ENCODE data around the gene CTRB1. TPM values are rescaled to one million over a fixed set of nuclear protein-coding genes. Genes with fewer than 3 reads are reported as not detected.
"Not testable (repeated sequence)": the region's sequence is repeated elsewhere in the genome, so short reads cannot be mapped to it uniquely, and the experiment has no call there.

The CTRB1 gene
- total and polyA plus RNA-seq, 7 experiments from 2014 or later = not detected

DNA sequence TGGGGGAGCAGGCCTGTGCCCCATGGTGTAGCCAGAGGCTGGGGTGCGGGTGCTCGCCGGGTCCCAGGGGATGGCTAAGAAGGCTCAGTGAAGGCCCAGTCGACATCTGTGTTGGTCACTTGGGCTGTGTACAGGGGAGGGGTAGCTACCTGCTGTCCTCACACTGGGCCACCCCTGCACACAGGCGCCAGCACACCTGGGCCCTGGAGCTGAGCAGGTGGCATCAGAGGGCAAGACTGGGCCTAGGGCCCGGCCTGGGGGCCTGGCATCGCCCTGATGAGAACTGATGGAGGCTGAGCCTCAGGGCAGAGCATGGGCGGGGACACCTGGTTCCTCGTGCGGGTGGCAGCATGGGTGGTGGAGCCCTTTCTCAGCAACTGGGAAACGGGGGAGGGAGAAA, 11.0 kb upstream of the CTRB1 start:
- H3K27me3 ChIP-seq (ENCODE audit: control insufficient read depth in 2 of 2, insufficient read depth in 2 of 2, low read length in 2 of 2) = no peaks in the 10 kb centered on the region
- POLR2A ChIA-PET = interaction anchor here (0.6 kb wide), 1 partner anchor 12 kb away, joined by 5 read pairs; no protein-coding TSS in a partner anchor
- H3K36me3 Mint-ChIP-seq = no peaks in the 10 kb centered on the region
- H3K9me3 Mint-ChIP-seq = no peaks in the 10 kb centered on the region
- DNase-seq = no peak
- CTCF ChIA-PET = no interaction called here
- H3K27me3 Mint-ChIP-seq = no peaks in the 10 kb centered on the region
- H3K36me3 ChIP-seq (ENCODE audit: control insufficient read depth in 2 of 3, insufficient read depth in 3 of 3, low read length in 3 of 3) = no peaks in the 10 kb centered on the region
- H3K9me3 ChIP-seq (ENCODE audit: control insufficient read depth in 2 of 3, low read length in 3 of 3) = no peaks in the 10 kb centered on the region
- no peaks in the 10 kb centered on the region for H3K4me1 Mint-ChIP-seq
- H3K4me3 Mint-ChIP-seq = no peak overlapping the region
- H3K4me1 ChIP-seq (ENCODE audit: control insufficient read depth in 2 of 2, insufficient read depth in 2 of 2, low read length in 2 of 2) = no peaks in the 10 kb centered on the region
- H3K4me3 ChIP-seq (ENCODE audit: low read length) = no peak overlapping the region
- H3K27ac ChIP-seq (ENCODE audit: low read depth, low read length) = no peak overlapping the region
- ATAC-seq = no peak
- intact Hi-C loops (cut with micrococcal nuclease) = no loop called here
- H3K27ac Mint-ChIP-seq = no peak overlapping the region

DNA sequence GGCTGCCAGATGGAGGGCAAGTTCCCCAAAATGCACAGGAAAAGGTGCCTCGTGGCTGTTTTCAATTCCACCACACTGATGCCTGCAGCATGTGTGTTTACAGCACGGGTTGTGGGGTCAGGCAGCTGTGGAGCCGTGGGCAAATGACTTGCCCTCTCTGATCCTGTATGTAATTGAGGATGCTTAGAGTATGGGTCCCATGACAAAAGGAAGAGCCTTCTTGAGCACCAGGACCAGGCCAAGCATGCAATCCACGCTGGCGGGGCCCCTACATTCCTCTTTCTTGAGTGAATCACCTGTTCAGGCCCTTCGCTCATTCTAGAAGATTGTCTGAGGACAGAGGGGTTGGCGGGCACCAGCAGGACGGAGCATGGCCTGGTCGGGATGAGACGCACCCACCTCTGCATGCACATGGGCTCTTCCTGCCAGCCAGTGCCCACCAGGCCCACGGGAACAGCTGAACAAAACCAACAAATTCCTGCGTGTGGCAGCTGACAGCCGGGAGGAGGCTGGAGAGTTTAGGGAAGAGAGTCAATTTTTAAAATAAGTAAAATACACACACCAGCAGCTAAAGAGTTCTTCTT, 10.5 kb upstream of the CTRB1 start:
- Mint-ChIP-seq H3K4me1 (no peaks in the 10 kb centered on the region), H3K9me3 (no peaks in the 10 kb centered on the region), H3K27ac (no peak overlapping the region), H3K36me3 (no peaks in the 10 kb centered on the region), H3K4me3 (no peak overlapping the region), H3K27me3 (no peaks in the 10 kb centered on the region)
- Histone ChIP-seq H3K4me3 (ENCODE audit: low read length) (no peak overlapping the region), H3K27me3 (ENCODE audit: control insufficient read depth in 2 of 2, insufficient read depth in 2 of 2, low read length in 2 of 2) (no peaks in the 10 kb centered on the region), H3K27ac (ENCODE audit: low read depth, low read length) (no peak overlapping the region), H3K4me1 (ENCODE audit: control insufficient read depth in 2 of 2, insufficient read depth in 2 of 2, low read length in 2 of 2) (no peaks in the 10 kb centered on the region), H3K9me3 (ENCODE audit: control insufficient read depth in 2 of 3, low read length in 3 of 3) (no peaks in the 10 kb centered on the region), H3K36me3 (ENCODE audit: control insufficient read depth in 2 of 3, insufficient read depth in 3 of 3, low read length in 3 of 3) (no peaks in the 10 kb centered on the region)
- no peak for DNase-seq
- no peak for ATAC-seq
- CTCF ChIA-PET = no interaction called here
- POLR2A ChIA-PET = interaction anchor here (0.6 kb wide), 1 partner anchor 11 kb away, joined by 5 read pairs; no protein-coding TSS in a partner anchor
- intact Hi-C loops (cut with micrococcal nuclease) = no loop called here

DNA sequence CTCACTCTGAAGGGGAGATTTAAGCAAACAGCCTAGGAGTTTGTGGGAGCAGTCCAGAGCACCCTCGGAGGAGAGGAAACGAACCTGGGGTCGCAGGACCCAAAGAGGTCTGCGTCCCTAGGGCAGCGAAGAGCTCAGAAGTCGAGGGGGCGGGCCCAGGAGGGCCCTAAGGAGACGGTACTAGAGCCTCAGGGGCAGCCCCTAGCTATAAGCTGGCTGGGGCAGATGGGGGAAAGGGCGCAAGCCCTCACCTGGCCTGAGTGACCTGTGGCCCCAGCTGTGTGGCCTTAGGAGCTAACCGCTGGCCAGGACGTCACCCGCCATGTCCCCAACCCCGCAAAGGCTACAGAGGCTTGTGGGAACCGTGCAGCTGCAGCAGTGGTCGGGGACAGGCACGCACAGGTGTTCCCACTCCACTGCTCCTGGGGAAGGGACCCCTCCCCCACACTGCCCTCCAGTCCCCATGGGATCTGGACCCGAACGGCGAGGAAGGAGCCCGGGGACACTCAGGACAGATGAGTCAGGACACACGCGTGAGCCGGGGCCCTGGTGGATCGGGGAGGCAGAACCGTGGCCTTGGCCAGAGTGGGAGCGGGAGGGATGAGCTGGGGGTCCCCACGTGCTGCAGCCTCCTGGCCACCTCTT, 9.8 kb upstream of the CTRB1 start:
- H3K4me1 ChIP-seq (ENCODE audit: control insufficient read depth in 2 of 2, insufficient read depth in 2 of 2, low read length in 2 of 2) = no peaks in the 10 kb centered on the region
- POLR2A ChIA-PET = interaction anchor here (0.6 kb wide), 1 partner anchor 11 kb away, joined by 5 read pairs; no protein-coding TSS in a partner anchor
- H3K4me3 Mint-ChIP-seq = no peak overlapping the region

DNA sequence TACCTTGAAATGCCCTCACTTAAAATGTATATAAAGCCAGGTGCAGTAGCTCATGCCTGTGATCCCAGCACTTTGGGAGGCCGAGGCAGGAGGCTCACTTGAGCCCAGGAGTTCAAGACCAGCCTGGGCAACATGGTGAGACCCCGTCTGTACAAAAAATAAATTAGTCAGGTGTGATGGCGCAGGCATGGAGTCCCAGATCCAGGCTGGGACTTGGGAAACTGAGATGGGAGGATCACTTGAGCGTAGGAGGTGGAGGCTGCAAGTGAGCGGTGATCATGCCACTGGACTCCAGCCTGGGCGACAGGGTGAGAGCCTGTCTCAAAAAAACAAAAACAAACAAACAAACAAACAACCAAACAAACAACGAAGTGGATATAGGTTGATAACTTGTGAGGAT, 9.3 kb upstream of the CTRB1 start:
- intact Hi-C loops (cut with micrococcal nuclease); H3K36me3 Mint-ChIP-seq; CTCF ChIA-PET; H3K9me3 Mint-ChIP-seq; H3K27ac ChIP-seq (ENCODE audit: low read depth, low read length); H3K9me3 ChIP-seq (ENCODE audit: control insufficient read depth in 2 of 3, low read length in 3 of 3); H3K36me3 ChIP-seq (ENCODE audit: control insufficient read depth in 2 of 3, insufficient read depth in 3 of 3, low read length in 3 of 3); POLR2A ChIA-PET; ATAC-seq; H3K4me3 Mint-ChIP-seq; H3K4me1 ChIP-seq (ENCODE audit: control insufficient read depth in 2 of 2, insufficient read depth in 2 of 2, low read length in 2 of 2); H3K27ac Mint-ChIP-seq; H3K27me3 ChIP-seq (ENCODE audit: control insufficient read depth in 2 of 2, insufficient read depth in 2 of 2, low read length in 2 of 2); H3K4me1 Mint-ChIP-seq; H3K27me3 Mint-ChIP-seq; DNase-seq; H3K4me3 ChIP-seq (ENCODE audit: low read length): not testable (repeated sequence)

More for the DNA sequence above, 9.8 kb upstream of the CTRB1 start:
- Mint-ChIP-seq H3K36me3 (no peaks in the 10 kb centered on the region), H3K4me1 (no peaks in the 10 kb centered on the region), H3K27me3 (no peaks in the 10 kb centered on the region), H3K9me3 (no peaks in the 10 kb centered on the region), H3K27ac (no peak overlapping the region)
- intact Hi-C loops (cut with micrococcal nuclease) = no loop called here
- DNase-seq (no peak), ATAC-seq (no peak)
- no peaks in the 10 kb centered on the region for H3K27me3 ChIP-seq (ENCODE audit: control insufficient read depth in 2 of 2, insufficient read depth in 2 of 2, low read length in 2 of 2)
- no peak overlapping the region for H3K27ac ChIP-seq (ENCODE audit: low read depth, low read length)
- H3K36me3 ChIP-seq (ENCODE audit: control insufficient read depth in 2 of 3, insufficient read depth in 3 of 3, low read length in 3 of 3) = no peaks in the 10 kb centered on the region
- H3K4me3 ChIP-seq (ENCODE audit: low read length) = no peak overlapping the region
- CTCF ChIA-PET = no interaction called here
- no peaks in the 10 kb centered on the region for H3K9me3 ChIP-seq (ENCODE audit: control insufficient read depth in 2 of 3, low read length in 3 of 3)

DNA sequence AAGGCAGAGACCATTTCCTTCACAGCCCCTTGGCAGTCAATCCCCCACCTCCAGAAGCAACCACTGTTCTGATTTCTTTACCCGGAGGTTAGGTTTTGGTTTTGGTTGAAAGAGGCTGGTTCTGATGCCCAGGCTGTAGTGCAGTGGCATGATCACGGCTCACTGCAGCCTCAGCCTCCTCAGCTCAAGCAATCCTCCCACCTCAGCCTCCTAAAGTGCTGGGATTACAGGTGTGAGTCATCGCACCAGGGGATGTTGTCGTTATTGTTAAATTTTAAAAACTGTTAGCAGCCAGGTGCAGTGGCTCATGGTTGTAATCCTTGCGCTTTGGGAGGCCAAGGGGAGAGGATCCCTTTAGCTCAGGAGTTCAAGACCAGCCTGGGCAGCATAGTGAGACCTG, 8.8 kb upstream of the CTRB1 start:
- DNase-seq (no peak), ATAC-seq (no peak)
- no peaks in the 10 kb centered on the region for H3K36me3 ChIP-seq (ENCODE audit: control insufficient read depth in 2 of 3, insufficient read depth in 3 of 3, low read length in 3 of 3)
- H3K9me3 ChIP-seq (ENCODE audit: control insufficient read depth in 2 of 3, low read length in 3 of 3) = no peaks in the 10 kb centered on the region
- Mint-ChIP-seq H3K9me3 (no peaks in the 10 kb centered on the region), H3K4me1 (no peaks in the 10 kb centered on the region), H3K4me3 (no peak overlapping the region), H3K27ac (no peak overlapping the region), H3K36me3 (no peaks in the 10 kb centered on the region), H3K27me3 (no peaks in the 10 kb centered on the region)
- no peaks in the 10 kb centered on the region for H3K4me1 ChIP-seq (ENCODE audit: control insufficient read depth in 2 of 2, insufficient read depth in 2 of 2, low read length in 2 of 2)
- H3K27me3 ChIP-seq (ENCODE audit: control insufficient read depth in 2 of 2, insufficient read depth in 2 of 2, low read length in 2 of 2) = no peaks in the 10 kb centered on the region
- ChIA-PET POLR2A (no interaction called here), CTCF (interaction anchor here (0.7 kb wide), 1 partner anchor 125 kb away, joined by 3 read pairs; no protein-coding TSS in a partner anchor)
- no peak overlapping the region for H3K27ac ChIP-seq (ENCODE audit: low read depth, low read length)
- intact Hi-C loops (cut with micrococcal nuclease) = no loop called here
- no peak overlapping the region for H3K4me3 ChIP-seq (ENCODE audit: low read length)

DNA sequence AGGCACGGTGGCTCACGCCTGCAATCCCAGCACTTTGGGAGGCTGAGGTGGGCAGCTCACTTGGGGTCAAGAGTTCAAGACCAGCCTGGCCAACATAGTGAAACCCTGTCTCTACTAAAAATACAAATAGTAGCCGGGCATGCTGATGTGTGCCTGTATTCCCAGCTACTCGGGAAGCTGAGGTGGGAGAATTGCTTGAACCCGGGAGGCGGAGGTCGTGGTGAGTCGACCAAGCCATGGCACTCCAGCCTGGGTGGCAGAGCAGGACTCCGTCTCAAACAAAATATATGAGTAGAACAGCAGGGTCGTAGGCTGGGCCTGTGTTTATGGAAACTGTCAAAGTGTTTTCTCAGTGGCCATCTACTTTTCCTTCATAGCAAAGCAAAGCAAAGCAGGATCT, 7.5 kb upstream of the CTRB1 start:
- H3K36me3 Mint-ChIP-seq; H3K4me1 Mint-ChIP-seq; intact Hi-C loops (cut with micrococcal nuclease); ATAC-seq; H3K36me3 ChIP-seq (ENCODE audit: control insufficient read depth in 2 of 3, insufficient read depth in 3 of 3, low read length in 3 of 3); H3K4me3 ChIP-seq (ENCODE audit: low read length); H3K4me1 ChIP-seq (ENCODE audit: control insufficient read depth in 2 of 2, insufficient read depth in 2 of 2, low read length in 2 of 2); H3K9me3 ChIP-seq (ENCODE audit: control insufficient read depth in 2 of 3, low read length in 3 of 3); H3K4me3 Mint-ChIP-seq; H3K27me3 Mint-ChIP-seq; H3K9me3 Mint-ChIP-seq; DNase-seq; H3K27ac ChIP-seq (ENCODE audit: low read depth, low read length); H3K27me3 ChIP-seq (ENCODE audit: control insufficient read depth in 2 of 2, insufficient read depth in 2 of 2, low read length in 2 of 2); H3K27ac Mint-ChIP-seq: not testable (repeated sequence)
- ChIA-PET POLR2A (interaction anchor here (0.7 kb wide), 1 partner anchor 181 kb away, joined by 3 read pairs; no protein-coding TSS in a partner anchor), CTCF (interaction anchor here (0.5 to 0.6 kb wide), 2 partner anchors 9 to 638 kb away, joined by 3 read pairs; no protein-coding TSS in a partner anchor)

DNA sequence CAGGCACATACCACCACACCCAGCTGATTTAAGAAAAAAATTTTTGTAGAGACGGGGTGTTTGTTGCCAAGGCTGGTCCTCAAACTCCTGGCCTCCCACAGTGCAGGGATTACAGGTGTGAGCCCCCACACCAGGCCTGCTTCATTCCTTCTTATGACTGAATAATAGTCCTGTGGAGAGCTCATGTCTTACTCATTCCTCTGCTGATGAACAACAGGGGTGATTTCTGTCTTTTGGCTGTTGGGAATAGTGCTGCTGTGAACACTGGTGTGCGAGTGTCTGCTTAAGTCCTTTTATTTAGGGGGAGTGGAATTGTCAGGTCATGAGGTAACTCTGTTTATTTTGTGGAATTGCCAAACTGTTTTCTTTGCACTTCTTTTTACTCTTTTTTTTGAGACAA, 2.7 kb upstream of the CTRB1 start:
- peaks cover 0 to 2% (median 0%) of the 10 kb centered on the region in 11 donors for H3K9me3 Mint-ChIP-seq
- ATAC-seq (no peak), DNase-seq (no peak)
- intact Hi-C loops (cut with micrococcal nuclease) = no loop called here
- ChIA-PET CTCF (interaction anchor here (1.8 to 2.1 kb wide), 2 partner anchors 17 to 18 kb away, joined by 4 to 7 read pairs; no protein-coding TSS in a partner anchor), POLR2A (no interaction called here)
- H3K9me3 ChIP-seq (ENCODE audit: control insufficient read depth in 2 of 3, low read length in 3 of 3) = no peaks in the 10 kb centered on the region
- H3K27me3 ChIP-seq (ENCODE audit: control insufficient read depth in 2 of 2, insufficient read depth in 2 of 2, low read length in 2 of 2) = no peaks in the 10 kb centered on the region
- H3K27ac ChIP-seq (ENCODE audit: low read depth, low read length) = no peak overlapping the region
- peaks cover 0 to 12% of the 10 kb centered on the region in 2 donors for H3K4me1 ChIP-seq (ENCODE audit: control insufficient read depth in 2 of 2, insufficient read depth in 2 of 2, low read length in 2 of 2)
- no peaks in the 10 kb centered on the region for H3K36me3 Mint-ChIP-seq
- H3K36me3 ChIP-seq (ENCODE audit: control insufficient read depth in 2 of 3, insufficient read depth in 3 of 3, low read length in 3 of 3) = no peaks in the 10 kb centered on the region
- H3K4me1 Mint-ChIP-seq = peaks cover 0 to 18% (median 14%) of the 10 kb centered on the region in 7 donors
- no peaks in the 10 kb centered on the region for H3K27me3 Mint-ChIP-seq
- no peak overlapping the region for H3K4me3 Mint-ChIP-seq
- no peak overlapping the region for H3K4me3 ChIP-seq (ENCODE audit: low read length)
- no peak overlapping the region for H3K27ac Mint-ChIP-seq
